ENCODE results near the gene PTPDC1. TPM values are rescaled to one million over a fixed set of nuclear protein-coding genes. Genes with fewer than 3 reads are reported as not detected.
A peak's percentile ranks its signal among the peaks of the same experiment; 100 is the strongest.

Gene PTPDC1
- total and polyA plus RNA-seq, 12 donors = 5.3 to 14.7 (median 9.5) TPM

GRCh38 chr9:94142353-94142752 is 58.1 kb downstream of the PTPDC1 start:
- peak overlapping the region in 2 of 10 donors; percentile 80 to 88 for H3K27ac ChIP-seq
- H3K36me3 ChIP-seq = no peaks in the 10 kb centered on the region
- intact Hi-C loops (cut with DNase I) = no loop called here
- H3K9me3 ChIP-seq = no peaks in the 10 kb centered on the region
- H3K4me1 ChIP-seq = peaks cover 12 to 38% (median 33%) of the 10 kb centered on the region in 9 donors
- H3K27me3 ChIP-seq = no peaks in the 10 kb centered on the region
- DNase-seq (no peak), ATAC-seq (no peak)
- H3K4me3 ChIP-seq = no peak overlapping the region
- TF ChIP-seq CTCF (IDR thresholded peaks at IDR 0.05) = no peak
- WGBS, 2 donors = 95 to 97% methylated on average over 5 of the region's 5 CpGs

DNA sequence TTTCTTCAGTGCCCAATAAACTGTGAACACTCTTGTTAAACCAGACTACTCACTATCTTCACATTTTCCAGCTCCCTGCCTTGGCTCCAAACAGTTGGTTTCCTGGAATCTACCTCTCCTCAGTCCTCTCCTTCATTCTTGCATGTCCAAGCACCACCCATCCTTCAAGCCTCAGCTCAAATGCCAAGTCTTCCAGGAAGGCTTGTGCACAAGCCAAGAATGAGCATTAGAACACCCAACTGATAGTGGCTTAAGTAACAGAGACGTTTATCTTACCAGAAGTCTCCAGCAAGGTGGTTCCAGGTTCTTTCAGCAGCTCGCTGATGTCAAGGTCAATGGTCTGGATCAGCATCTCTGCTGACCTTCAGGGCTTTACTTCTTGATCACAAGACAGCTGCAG is 60.1 kb downstream of the PTPDC1 start:
- WGBS, 2 donors = 54 to 68% methylated on average over 2 of the region's 2 CpGs
- ATAC-seq = no peak
- intact Hi-C loops (cut with DNase I) = no loop called here
- peaks cover 7 to 27% (median 24%) of the 10 kb centered on the region in 9 donors for H3K4me1 ChIP-seq
- no peak overlapping the region for H3K4me3 ChIP-seq
- no peak overlapping the region for H3K27ac ChIP-seq
- no peak for DNase-seq
- TF ChIP-seq CTCF (IDR thresholded peaks at IDR 0.05) = no peak
- H3K27me3 ChIP-seq = no peaks in the 10 kb centered on the region
- no peaks in the 10 kb centered on the region for H3K36me3 ChIP-seq
- no peaks in the 10 kb centered on the region for H3K9me3 ChIP-seq

DNA sequence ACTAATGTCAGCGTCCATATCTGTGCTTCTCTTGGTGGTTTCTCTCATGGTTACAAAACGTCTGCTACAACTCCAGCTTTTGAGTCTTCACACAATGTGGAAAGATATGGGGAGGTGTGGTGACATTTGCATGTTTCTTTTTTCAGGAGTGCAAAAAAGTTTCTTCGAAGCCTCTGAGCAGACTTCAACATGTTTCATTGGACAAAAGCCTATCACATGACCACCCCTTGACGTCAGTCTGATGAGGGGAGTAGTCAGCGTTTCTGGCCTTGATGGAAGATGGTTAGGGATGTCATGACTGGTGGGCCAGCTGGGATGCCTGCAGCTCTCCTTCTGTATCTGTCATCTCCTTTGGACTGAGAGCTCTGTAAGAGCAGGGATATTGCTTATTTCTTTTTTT is 61.4 kb downstream of the PTPDC1 start:
- Histone ChIP-seq H3K27ac (no peak overlapping the region), H3K4me1 (peaks cover 6 to 18% (median 16%) of the 10 kb centered on the region in 9 donors), H3K9me3 (no peaks in the 10 kb centered on the region), H3K36me3 (no peaks in the 10 kb centered on the region), H3K27me3 (no peaks in the 10 kb centered on the region), H3K4me3 (no peak overlapping the region)
- WGBS, 2 donors = 75 to 79% methylated on average over 5 of the region's 5 CpGs
- intact Hi-C loops (cut with DNase I) = no loop called here
- no peak for ATAC-seq
- no peak for TF ChIP-seq CTCF (IDR thresholded peaks at IDR 0.05)
- no peak for DNase-seq

GRCh38 chr9:94147776-94148175 is 63.5 kb downstream of the PTPDC1 start:
- no peak for TF ChIP-seq CTCF (IDR thresholded peaks at IDR 0.05)
- DNase-seq = no peak
- WGBS, 2 donors = 85 to 88% methylated on average over 13 of the region's 13 CpGs
- Histone ChIP-seq H3K9me3 (no peaks in the 10 kb centered on the region), H3K36me3 (no peaks in the 10 kb centered on the region), H3K4me3 (no peak overlapping the region), H3K27me3 (no peaks in the 10 kb centered on the region), H3K27ac (no peak overlapping the region), H3K4me1 (peaks cover 0 to 10% (median 0%) of the 10 kb centered on the region in 9 donors)
- ATAC-seq = no peak
- intact Hi-C loops (cut with DNase I) = no loop called here
